Endothelial cell (in vitro differentiated cells): ENCODE data around the gene SEC14L2. TPM values are rescaled to one million over a fixed set of nuclear protein-coding genes. Genes with fewer than 3 reads are reported as not detected.
"Not testable (repeated sequence)": the region's sequence is repeated elsewhere in the genome, so short reads cannot be mapped to it uniquely, and the experiment has no call there.

Source experiments
- DNase-seq: peaks from one replicate; pipeline ENCODE4 v3.0.0; 2021; ENCODE audit warnings: low spot score
- H3K27ac Mint-ChIP-seq: one replicate; pipeline ENCODE4 v1.8.0; 2021; ENCODE audit warnings: mixed read lengths, inconsistent platforms; ENCODE audit not compliant: unreplicated experiment
- H3K27me3 Mint-ChIP-seq: one replicate; pipeline ENCODE4 v1.8.0; 2021; ENCODE audit warnings: mild to moderate bottlenecking, moderate library complexity, mixed read lengths, inconsistent platforms; ENCODE audit not compliant: unreplicated experiment
- H3K36me3 Mint-ChIP-seq: one replicate; pipeline ENCODE4 v1.8.0; 2021; ENCODE audit warnings: mild to moderate bottlenecking, low read depth, mixed read lengths, inconsistent platforms; ENCODE audit not compliant: unreplicated experiment
- H3K4me1 Mint-ChIP-seq: one replicate; pipeline ENCODE4 v1.8.0; 2021; ENCODE audit warnings: mild to moderate bottlenecking, mixed read lengths, inconsistent platforms; ENCODE audit not compliant: unreplicated experiment
- H3K4me3 Mint-ChIP-seq: one replicate; pipeline ENCODE4 v1.8.0; 2021; ENCODE audit warnings: mild to moderate bottlenecking, mixed read lengths, inconsistent platforms; ENCODE audit not compliant: unreplicated experiment
- H3K9me3 Mint-ChIP-seq: one replicate; pipeline ENCODE4 v1.8.0; 2021; ENCODE audit warnings: mixed read lengths, inconsistent platforms; ENCODE audit not compliant: unreplicated experiment
- CTCF ChIP-seq: fragments of 200-600 bp; sonication (generic); IDR thresholded peaks from one replicate; pipeline ENCODE4 v1.5.0; 2021; ENCODE audit warnings: antibody characterized with exemption; ENCODE audit not compliant: unreplicated experiment
- total RNA-seq: library from RNA; stranded (reverse); fragmentation: NEBNext Ultra II Directional; extraction: Animal tissue kit (Norgen Biotek cat#: 25700); gene quantifications from one replicate; pipeline ENCODE4 v1.2.1, GENCODE V29; 2021; ENCODE audit not compliant: unreplicated experiment

Gene SEC14L2
- total RNA-seq, 1 donor from 2014 or later = 3.9 TPM

- Mint-ChIP-seq H3K27ac (no peak overlapping the region), H3K4me1 (peaks cover 9% of the 10 kb centered on the region), H3K9me3 (no peaks in the 10 kb centered on the region), H3K36me3 (no peaks in the 10 kb centered on the region), H3K4me3 (no peak overlapping the region), H3K27me3 (peaks cover 8% of the 10 kb centered on the region)
- TF ChIP-seq CTCF = no peak
- DNase-seq = no peak
Observed at GRCh38 chr22:30460147-30460546, 63.3 kb downstream of the SEC14L2 start.

GRCh38 chr22:30460555-30460954 is 63.7 kb downstream of the SEC14L2 start:
- not testable (repeated sequence) for H3K36me3 Mint-ChIP-seq, H3K9me3 Mint-ChIP-seq, H3K4me1 Mint-ChIP-seq, H3K27ac Mint-ChIP-seq, H3K4me3 Mint-ChIP-seq, DNase-seq
- peaks cover 11% of the 10 kb centered on the region for H3K27me3 Mint-ChIP-seq

GRCh38 chr22:30469165-30469564 is 72.3 kb downstream of the SEC14L2 start:
- Mint-ChIP-seq H3K27me3 (peaks cover 4% of the 10 kb centered on the region), H3K9me3 (no peaks in the 10 kb centered on the region), H3K27ac (no peak overlapping the region), H3K4me1 (no peaks in the 10 kb centered on the region), H3K4me3 (no peak overlapping the region), H3K36me3 (no peaks in the 10 kb centered on the region)
- no peak for TF ChIP-seq CTCF
- no peak for DNase-seq

GRCh38 chr22:30470655-30471054 is 73.8 kb downstream of the SEC14L2 start:
- Mint-ChIP-seq H3K27me3 (no peaks in the 10 kb centered on the region), H3K27ac (no peak overlapping the region), H3K9me3 (no peaks in the 10 kb centered on the region), H3K4me3 (no peak overlapping the region), H3K36me3 (no peaks in the 10 kb centered on the region), H3K4me1 (no peaks in the 10 kb centered on the region)
- TF ChIP-seq CTCF = no peak
- no peak for DNase-seq

- DNase-seq = no peak
- TF ChIP-seq CTCF = no peak
- no peak within 1 kb of the TSS for H3K27ac Mint-ChIP-seq
- no peaks in the 10 kb centered on the region for H3K27me3 Mint-ChIP-seq
- no peaks in the 10 kb centered on the region for H3K9me3 Mint-ChIP-seq
- peaks cover 6% of the 10 kb centered on the region for H3K4me1 Mint-ChIP-seq
- H3K4me3 Mint-ChIP-seq = no peak within 1 kb of the TSS
- H3K36me3 Mint-ChIP-seq = no peaks in the 10 kb centered on the region
Observed at GRCh38 chr22:30471616-30472318, 74.9 kb downstream of the SEC14L2 start, which contains the start of gene SEC14L3. SEC14L3 (minus strand) TSS chr22:30472017; CDS start chr22:30471958, 59 bp downstream.
